ENCODE data around the gene OR5D14.

The OR5D14 gene

DNA sequence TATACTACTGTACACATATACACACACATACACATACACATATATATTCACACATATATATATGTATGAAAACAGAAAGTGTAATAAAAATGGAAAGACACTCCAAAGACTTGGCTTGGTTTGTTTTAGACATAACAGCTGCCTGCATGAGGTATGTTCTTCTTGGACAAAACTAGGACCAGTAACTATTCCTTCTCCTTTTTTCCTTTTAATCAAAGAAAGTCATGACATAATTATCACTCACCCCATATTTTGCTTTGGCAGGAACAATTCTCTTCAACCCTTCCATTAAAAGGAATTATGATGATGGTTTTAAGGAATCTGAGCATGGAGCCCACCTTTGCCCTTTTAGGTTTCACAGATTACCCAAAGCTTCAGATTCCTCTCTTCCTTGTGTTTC is at the start of gene OR5D14:
OR5D14 (plus strand) TSS at position 301 of the 400 bp plus-strand sequence; CDS start at position 301, 0 bp downstream.
- DNase-seq = no peak

GRCh38 chr11:55773138-55773537 is 22.2 kb upstream of the OR5D14 start, which contains the start of gene OR5D13:
Gene OR5D13 (plus strand): TSS chr11:55773438. CDS start chr11:55773438, 0 bp downstream.
- no peak for DNase-seq

DNA sequence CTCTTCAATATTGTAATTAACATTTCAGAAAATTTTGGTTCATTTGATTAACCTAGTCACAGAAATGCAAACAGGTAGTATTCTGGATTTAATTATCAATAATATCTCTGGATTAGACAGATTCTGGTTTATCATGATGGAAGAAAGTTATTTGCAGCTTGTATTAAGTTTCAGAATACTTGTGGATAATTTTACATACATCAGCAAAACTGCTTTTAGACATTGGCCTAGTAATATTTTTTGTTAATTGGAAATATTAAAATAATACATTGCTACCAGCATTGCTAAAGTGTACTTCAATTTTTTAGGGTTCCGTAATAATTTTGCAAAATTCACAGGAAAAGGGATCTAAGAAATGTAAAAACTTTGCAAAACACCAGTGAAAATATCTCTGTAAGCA is 3.8 kb upstream of the OR5D14 start:
- DNase-seq = no peak

DNA sequence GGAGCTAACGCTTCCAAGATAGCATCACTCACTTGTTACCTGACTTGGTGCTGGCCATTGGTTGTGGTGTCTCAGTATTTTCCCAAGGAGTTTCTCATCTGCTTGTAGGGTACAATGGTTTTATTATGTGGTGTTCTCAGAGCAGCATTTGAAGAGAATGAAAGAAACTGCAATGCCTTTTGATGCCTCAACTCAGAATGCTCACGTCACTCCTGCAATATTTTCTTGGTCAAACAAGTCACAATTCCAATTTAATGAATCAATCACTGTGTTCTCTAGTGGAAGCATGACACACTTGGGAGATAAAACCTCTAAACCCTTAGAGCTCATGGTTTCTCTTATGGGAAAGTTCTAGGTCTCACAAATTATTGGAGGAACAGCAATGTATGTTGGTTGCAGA is 2.0 kb upstream of the OR5D14 start:
- DNase-seq = no peak

- DNase-seq = no peak
Measured at GRCh38 chr11:55806248-55806647, 10.9 kb downstream of the OR5D14 start.

- no peak for DNase-seq
Measured at GRCh38 chr11:55811067-55811466, 15.7 kb downstream of the OR5D14 start, which contains the start of gene OR5L1. Gene OR5L1 (plus strand): TSS chr11:55811367. CDS start chr11:55811467, 100 bp downstream.

DNA sequence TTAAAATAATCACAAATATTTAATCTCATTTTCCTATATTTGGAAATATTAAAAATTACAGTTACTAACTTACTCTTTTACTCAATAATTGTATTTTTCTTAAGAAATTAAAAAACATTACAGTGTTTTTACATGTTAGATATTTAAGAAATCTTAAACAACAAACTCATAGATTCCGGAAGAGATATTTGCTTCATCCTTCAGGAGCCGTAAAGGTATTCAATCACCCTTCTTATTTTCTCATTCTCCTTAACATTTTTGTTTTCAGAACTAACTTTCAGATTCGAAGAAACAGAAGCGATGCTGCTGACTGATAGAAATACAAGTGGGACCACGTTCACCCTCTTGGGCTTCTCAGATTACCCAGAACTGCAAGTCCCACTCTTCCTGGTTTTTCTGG is 24.0 kb downstream of the OR5D14 start, which contains the start of gene OR5D18:
OR5D18 (plus strand) TSS at position 301 of the 400 bp plus-strand sequence; CDS start at position 301, 0 bp downstream.
- no peak for DNase-seq

DNA sequence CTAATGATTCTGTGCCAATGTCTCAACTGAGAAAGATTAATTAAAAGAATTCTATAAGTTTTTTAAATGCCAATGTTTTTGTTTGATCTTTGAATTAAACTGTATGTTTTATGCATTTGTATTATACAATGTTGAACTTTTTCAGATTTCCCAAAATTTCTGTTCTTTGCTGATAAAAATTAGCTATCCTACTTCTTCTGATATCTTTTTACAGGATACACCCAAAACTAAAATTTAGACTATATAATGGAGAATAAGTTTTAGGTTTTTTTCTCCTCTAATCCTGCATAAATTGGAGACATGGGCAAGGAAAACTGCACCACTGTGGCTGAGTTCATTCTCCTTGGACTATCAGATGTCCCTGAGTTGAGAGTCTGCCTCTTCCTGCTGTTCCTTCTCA is 31.6 kb downstream of the OR5D14 start, which contains the start of gene OR5L2:
OR5L2 (plus strand) TSS at position 301 of the 400 bp plus-strand sequence; CDS start at position 301, 0 bp downstream.
- no peak for DNase-seq

GRCh38 chr11:55838452-55838851 is 43.1 kb downstream of the OR5D14 start, which contains the start of gene OR5D16:
Gene OR5D16 (plus strand): TSS chr11:55838752. CDS start chr11:55838752, 0 bp downstream.
- DNase-seq = no peak

Data from CD4-positive, alpha-beta T cell treated with Interferon alpha-2 for 1 hour (primary cell).